ENCODE results near the gene HDLBP. TPM values are rescaled to one million over a fixed set of nuclear protein-coding genes. Genes with fewer than 3 reads are reported as not detected.

The HDLBP gene
- total RNA-seq, 5 donors from 2014 or later (not counting 1 experiment from before 2014, with no cell fraction given): 130 to 184 (median 148) TPM

DNA sequence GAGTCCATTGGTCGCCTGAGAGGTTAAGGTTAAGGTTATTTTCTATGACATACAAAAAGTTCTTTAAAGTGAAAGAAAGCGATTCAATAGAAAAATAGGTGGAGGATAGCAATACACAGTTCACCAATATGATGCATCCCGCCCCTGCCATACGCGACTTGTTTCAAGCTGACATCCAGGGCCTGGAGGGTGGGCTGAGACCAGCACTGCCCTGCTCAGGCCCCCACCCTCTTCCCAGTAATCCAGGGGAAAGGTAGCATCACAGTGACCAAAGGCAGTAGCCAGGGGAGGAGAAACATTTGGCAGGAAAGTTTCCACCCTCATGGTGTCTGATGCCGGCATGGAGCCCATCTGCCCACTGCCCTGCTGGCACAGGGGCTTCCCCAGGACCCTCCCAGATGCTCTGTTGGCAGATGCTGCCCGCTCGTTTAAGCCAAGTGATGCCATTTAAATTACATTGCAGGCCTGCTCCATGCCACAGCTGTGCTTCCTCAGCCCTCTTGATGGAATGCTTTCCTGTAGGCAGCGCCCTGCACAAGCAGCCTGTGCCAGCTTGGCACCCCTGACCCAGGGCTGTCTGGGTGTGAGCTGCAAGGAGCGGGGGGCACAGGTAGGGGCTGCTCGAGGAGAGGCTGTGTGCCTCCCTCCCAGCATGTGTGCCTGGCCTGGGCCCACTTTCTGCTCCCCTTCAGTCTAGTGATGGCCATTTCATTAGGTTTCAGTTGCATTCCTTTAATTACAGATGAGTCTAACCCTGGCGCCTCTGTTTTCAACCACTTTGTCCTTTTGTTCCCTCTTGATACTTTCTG, 137.7 kb downstream of the HDLBP start:
- ChIA-PET CTCF (no interaction called here), POLR2A (no interaction called here)
- DNase-seq (no peak), ATAC-seq (replicated peaks in 1 of 4) (no peak)
- Histone ChIP-seq H3K4me1 (ENCODE audit: control insufficient read depth in 1 of 2, extremely low read depth in 1 of 2, insufficient read depth in 2 of 2, low read length in 2 of 2) (no peaks in the 10 kb centered on the region), H3K36me3 (ENCODE audit: control insufficient read depth in 2 of 2, extremely low read depth in 1 of 2, insufficient read depth in 1 of 2, low read length in 1 of 2) (peaks cover 12 to 39% of the 10 kb centered on the region in 2 donors), H3K4me3 (ENCODE audit: control insufficient read depth in 1 of 2, extremely low read depth in 1 of 2, low read length in 1 of 2) (no peak overlapping the region), H3K9me3 (no peaks in the 10 kb centered on the region), H3K27me3 (replicated peaks in 1 of 2; ENCODE audit: control insufficient read depth in 2 of 2, extremely low read depth in 1 of 2, insufficient read depth in 2 of 2, low read length in 1 of 2) (no peaks in the 10 kb centered on the region), H3K27ac (ENCODE audit: low read length) (no peak overlapping the region)
- H3K27ac Mint-ChIP-seq: no peak overlapping the region
- no peak overlapping the region for H3K4me3 Mint-ChIP-seq
- H3K4me1 Mint-ChIP-seq: no peaks in the 10 kb centered on the region
- H3K27me3 Mint-ChIP-seq: no peaks in the 10 kb centered on the region
- H3K9me3 Mint-ChIP-seq: no peaks in the 10 kb centered on the region
- peaks cover 56% of the 10 kb centered on the region for H3K36me3 Mint-ChIP-seq
- WGBS (ENCODE audit: insufficient coverage): 97% methylated on average over 6 of the region's 12 CpGs

Other genes with a start within 250 kb of the HDLBP start
- gene MTERF4, start 213.4 kb downstream of the HDLBP start, total RNA-seq: 100 to 1,000 TPM in 4 of 5 donors, 10 to 100 TPM in 1; 78.7 to 171 (median 109) TPM
- 100 to 1,000 TPM in 4 of 5 donors, 10 to 100 TPM in 1; 80.5 to 272 (median 167) TPM for gene PASK, start 166.2 kb downstream of the HDLBP start, total RNA-seq
- gene PPP1R7, start 165.2 kb downstream of the HDLBP start, total RNA-seq: 10 to 100 TPM; 46.6 to 61.2 (median 53.8) TPM
- gene ANO7, start 127.0 kb downstream of the HDLBP start, total RNA-seq: under 1 TPM in 3 of 5 donors, not detected in 2; 0.53 to 0.60 (median 0.53) TPM
- gene SEPTIN2, start 253 bp upstream of the HDLBP start, total RNA-seq: 100 to 1,000 TPM; 182 to 209 (median 189) TPM
- 10 to 100 TPM; 15.8 to 27.5 (median 18.5) TPM for gene FARP2, start 40.6 kb upstream of the HDLBP start, total RNA-seq
- gene STK25, start 192.9 kb upstream of the HDLBP start, total RNA-seq: 100 to 1,000 TPM; 113 to 199 (median 193) TPM
- gene BOK, start 243.1 kb upstream of the HDLBP start, total RNA-seq: under 1 TPM in 3 of 5 donors, not detected in 2; 0.20 to 0.89 (median 0.35) TPM